ENCODE measurements around the gene ADAP1.

Gene ADAP1

GRCh38 chr7:889391-889790 is 65.1 kb downstream of the ADAP1 start:
- DNase-seq: no peak

DNA sequence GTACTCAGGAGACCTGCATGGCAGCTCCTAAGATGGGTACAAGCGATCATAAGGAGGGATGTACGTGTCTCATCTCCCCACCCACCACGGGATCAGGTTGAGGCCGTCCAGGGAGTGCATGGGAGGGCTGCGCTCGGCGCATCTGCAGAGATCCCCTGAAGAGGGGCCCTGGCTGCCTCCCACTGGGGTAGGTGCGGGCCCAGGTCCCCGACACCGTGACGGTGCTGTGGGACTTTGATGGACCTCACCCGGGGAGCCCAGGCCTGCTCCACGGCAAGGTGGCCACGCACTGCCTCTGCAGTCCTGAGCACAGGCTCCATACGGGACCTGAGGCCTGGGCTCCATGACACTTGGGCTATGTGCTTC is 65.5 kb downstream of the ADAP1 start:
- no peak for DNase-seq

GRCh38 chr7:888081-889024 is 66.1 kb downstream of the ADAP1 start:
- DNase-seq: no peak

- no peak for DNase-seq
Measured at GRCh38 chr7:887488-887820, 67.0 kb downstream of the ADAP1 start.

- no peak for DNase-seq
Measured at GRCh38 chr7:886626-887487, 67.6 kb downstream of the ADAP1 start.

- no peak for DNase-seq
Measured at GRCh38 chr7:885893-886625, 68.4 kb downstream of the ADAP1 start.

GRCh38 chr7:885261-885892 is 69.1 kb downstream of the ADAP1 start:
- DNase-seq: no peak

DNA sequence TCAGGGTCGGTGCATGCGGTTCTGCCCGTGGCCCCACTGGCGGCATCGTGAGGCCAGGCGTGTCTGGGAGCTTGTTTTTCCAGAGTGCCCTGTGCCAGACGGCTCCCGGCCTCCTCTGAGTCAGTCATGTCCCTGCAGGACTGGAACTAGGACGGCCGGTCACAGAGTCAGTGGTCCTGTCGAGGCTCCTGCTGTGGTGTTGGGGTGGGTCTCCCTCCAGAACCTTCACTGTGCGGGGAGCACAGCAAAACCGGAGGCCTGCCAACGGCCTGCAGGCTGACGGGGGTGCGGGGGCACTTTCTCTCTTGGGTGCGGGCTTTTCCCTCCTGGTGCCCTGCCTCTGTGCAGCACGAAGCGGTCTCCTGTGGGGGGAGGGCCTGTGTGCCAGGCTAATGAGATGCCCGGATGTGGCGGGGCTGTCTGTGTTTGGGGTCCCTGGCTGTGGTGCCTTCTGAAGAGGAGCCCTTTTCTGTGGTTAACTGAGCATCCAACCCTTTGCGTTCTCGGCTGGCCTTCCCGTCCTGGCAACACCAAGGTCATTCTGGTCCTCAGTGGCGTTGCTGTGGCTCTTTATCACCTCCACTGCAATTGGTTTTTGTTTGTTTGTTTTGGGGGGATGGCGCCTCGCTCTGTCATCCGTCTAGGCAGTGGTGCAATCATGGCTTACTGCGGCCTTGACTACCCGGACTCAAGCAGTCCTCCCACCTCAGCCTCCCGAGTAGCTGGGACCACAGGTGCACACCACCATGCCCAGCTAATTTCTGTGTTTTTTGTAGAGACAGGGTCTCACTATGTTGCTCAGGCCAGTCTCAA is 70.1 kb downstream of the ADAP1 start:
- no peak for DNase-seq

DNA sequence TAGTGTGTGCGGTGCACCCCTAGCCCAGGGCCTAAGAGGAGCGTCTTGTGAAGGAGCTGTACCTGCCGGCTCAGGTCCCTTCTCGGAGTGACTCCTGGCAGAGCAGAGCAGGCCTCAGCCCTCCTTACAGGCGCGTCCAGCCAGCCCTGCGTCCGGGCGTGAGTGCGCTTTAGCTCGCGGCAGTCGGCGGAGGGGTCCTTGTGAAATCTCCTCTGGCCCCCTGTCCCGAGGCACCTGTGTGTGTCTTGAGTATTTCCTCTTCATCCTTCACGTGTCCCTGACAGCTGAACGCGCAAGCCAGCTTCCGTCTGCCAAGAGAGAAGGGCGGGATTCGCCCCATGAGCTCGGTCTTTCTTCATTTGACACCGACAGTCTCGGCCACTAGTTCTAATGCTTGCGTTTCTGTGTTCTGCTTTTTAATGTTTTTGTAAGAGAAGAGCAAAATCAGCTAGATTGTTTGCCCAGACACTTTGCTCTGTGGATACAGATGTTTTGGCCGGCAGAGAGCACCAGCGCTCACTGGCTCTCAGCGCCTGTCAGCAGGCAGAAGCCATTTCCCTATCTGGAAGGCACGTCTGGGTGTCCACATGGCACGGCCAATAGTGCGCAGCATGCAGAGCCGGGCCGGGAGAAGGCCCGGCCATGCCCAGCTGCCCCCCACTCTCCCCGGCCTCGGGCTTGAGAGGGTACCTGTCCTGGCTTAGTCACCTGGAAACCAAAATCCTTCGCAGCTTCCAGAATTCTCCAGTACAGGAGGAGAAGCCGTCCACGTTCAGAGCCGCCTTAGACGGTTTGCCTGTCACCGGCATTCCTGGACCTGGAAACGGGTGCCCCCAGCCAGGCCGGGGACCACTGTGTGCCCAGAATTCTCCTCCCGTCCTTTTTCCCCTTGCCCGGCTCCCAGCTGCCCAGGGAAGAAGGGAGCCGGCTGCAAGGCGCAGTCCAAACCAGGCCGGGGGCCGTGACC is 71.1 kb downstream of the ADAP1 start:
- no peak for DNase-seq

GRCh38 chr7:882336-883035 is 72.0 kb downstream of the ADAP1 start:
- DNase-seq: no peak

DNA sequence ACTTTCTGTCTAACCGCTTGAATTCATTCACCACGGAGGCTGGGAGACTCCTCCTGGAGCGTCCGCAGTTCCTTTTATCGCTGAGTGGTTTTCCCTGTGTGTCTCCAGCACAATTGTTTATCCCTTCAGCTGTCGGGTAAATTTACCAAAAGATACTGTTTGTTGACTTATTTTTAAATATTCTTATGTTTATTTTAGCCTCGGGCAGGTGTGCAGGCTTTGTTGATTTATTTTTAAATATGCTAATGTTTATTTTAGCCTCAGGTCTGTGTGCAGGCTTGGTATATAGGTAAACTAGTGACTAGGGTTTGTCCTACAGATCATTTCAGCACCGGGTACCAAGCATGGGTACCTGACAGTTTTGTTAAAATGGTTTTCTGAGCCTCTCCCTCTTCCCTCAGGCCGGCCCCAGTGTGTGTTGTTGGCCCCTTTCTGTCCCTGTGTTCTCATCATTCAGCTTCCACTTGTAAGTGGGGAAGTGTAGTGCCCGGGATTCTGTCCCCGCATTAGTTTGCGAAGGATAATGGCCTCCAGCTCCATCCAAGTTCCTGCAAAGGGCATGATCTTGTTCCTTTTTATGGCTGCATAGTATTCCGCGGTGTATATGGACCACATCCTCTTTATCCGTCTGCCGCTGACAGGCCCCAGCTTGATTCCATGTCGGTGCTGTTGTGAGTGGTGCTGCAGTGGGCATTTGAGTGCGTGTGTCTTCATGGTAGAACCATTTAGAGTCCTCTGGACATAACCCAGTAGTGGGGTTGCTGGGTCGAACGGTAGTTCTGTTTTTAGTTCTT is 72.8 kb downstream of the ADAP1 start:
- no peak for DNase-seq

DNA sequence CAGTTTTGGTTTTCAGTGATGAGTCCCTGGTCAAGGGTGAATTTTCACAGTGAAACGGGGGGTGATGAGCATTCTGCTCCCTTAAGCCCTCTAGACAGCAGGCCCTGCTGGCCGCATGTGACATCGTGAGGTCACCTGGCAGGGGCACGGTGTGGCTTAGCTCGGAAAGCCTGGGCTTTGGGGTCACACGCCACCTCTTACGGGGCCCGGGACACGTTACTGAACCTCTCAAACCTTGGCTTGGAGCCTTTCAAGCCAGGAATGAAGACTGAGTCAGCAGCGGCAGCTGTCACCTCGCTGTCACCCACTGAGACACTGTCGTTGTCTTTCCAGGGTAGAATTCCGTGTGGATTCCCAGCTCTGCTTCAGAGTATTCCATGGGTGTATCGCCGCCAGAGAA is 74.0 kb downstream of the ADAP1 start:
- no peak for DNase-seq

- no peak for DNase-seq
Measured at GRCh38 chr7:879706-880105, 74.8 kb downstream of the ADAP1 start.

DNA sequence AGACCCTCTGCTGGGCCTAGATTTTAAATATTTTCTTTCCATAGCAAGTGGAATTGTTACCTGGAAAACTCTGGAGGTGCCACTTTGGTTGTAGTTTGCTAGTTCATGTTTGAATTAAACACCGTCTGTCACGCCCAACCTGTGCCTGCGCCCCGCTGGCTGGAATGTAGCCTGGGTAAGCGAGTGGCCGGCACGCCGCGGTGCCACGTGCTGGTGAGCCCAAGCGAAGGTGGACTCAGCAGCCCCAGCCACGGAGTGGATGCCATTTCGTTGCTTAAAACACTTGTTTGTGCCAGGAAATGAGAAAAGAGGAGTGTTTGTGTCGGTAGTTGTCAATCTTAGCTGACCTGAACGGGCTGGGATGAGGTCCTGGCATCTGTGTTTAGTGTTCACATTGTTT is 75.4 kb downstream of the ADAP1 start:
- no peak for DNase-seq

DNA sequence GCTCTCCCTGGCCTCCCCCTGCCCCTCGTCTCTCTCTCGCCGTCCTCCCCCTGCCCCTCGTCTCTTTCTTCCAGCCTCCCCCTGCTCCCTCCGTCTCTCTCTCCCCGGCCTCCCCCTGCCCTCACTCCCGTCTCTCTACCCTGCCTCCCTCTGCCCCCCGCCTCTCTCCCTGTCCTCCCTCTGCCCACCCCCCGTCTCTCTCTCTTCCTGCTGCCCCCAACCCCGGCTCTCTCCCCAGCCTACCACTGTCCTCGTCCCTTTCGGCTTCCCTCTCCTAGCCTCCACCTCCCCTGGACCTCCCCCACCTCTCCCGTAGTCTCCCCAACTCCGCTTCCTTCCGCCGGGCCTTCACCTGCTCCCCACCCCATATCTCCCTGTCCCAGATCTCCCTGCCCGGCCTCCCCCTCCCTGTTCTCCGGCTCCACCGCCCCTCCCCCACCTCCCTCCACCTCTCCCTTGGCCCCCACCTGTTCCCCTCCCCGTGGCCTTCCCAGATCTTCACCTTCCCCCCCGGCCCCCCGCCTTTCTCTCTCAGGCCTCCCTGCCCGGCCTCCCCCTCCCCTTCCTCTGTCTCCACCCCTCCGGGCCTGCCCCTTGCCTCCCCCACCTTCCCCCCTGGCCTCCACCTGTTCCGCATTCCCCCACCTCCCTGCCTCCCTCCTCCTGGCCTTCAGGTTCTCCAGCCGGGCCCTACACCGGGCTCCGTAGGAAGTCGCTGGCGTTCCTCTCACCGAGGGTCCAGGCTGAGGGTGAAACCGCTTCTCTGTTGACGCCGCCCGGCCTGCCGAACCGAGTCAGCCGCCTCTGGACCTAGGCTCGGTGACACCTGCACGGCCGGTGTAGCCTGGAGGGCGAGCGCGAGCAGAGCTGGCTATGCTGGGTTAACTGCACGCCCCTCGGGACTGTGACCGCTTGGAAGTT is 76.9 kb downstream of the ADAP1 start:
- DNase-seq: no peak

- no peak for DNase-seq
Measured at GRCh38 chr7:876972-877311, 77.5 kb downstream of the ADAP1 start.

GRCh38 chr7:876077-876971 is 78.2 kb downstream of the ADAP1 start, which contains the start of gene GET4:
Gene GET4 (plus strand): TSS chr7:876554. CDS start chr7:876646, 92 bp downstream.
- peak; percentile 94 for DNase-seq
